Motor neuron (in vitro differentiated cells): ENCODE measurements around the gene ATRN. TPM values are rescaled to one million over a fixed set of nuclear protein-coding genes. Genes with fewer than 3 reads are reported as not detected.
"Not testable (repeated sequence)": the region's sequence is repeated elsewhere in the genome, so short reads cannot be mapped to it uniquely, and the experiment has no call there.

Experiments
- ATAC-seq, 8 experiments: fragments of 200-7000 bp; cut with Tn5 transposase; replicated peaks in 6 of 8; 2 replicates each; pipeline ENCODE4 v1.8.0; 2021; ENCODE audit warnings: mild to moderate bottlenecking in 8 of 8, moderate library complexity in 8 of 8
- H3K27ac ChIP-seq, 2 donors: fragments of 250-450 bp; sonication (Bioruptor Pico); 2 replicates each; pipeline ENCODE4 v1.9.0; 2021; ENCODE audit warnings: antibody characterized with exemption in 2 of 2, mild to moderate bottlenecking in 2 of 2, moderate library complexity in 1 of 2
- H3K4me1 ChIP-seq, 2 donors: fragments of 250-450 bp; sonication (Bioruptor Pico); replicated peaks in 1 of 2; 2 replicates each; pipeline ENCODE4 v1.6.1; 2021; ENCODE audit warnings: antibody characterized with exemption in 2 of 2, mild to moderate bottlenecking in 2 of 2, moderate library complexity in 1 of 2
- H3K4me3 ChIP-seq, 5 donors: fragments of 250-450 bp; sonication (Bioruptor Pico); 2 replicates each; pipeline ENCODE4 v1.9.0; 2021; ENCODE audit warnings: antibody characterized with exemption in 5 of 5, mild to moderate bottlenecking in 5 of 5, moderate library complexity in 4 of 5
- WGBS, 10 experiments: fragments of 450-650 bp; shearing (Covaris generic); methylation state at CpG; one replicate each; pipeline ENCODE4 v1.0.0; 2022; 5-methylcytosine and 5-hydroxymethylcytosine counted together
- in situ Hi-C, 9 experiments: fragments of 400-800 bp; cut with MboI; loops; one replicate each; pipeline ENCODE4 v1.15.0; 2021; ENCODE audit warnings: low sequenced_read_pairs in 9 of 9, low pct_unique_long_range_greater_than_20kb in 2 of 9; ENCODE audit not compliant: unreplicated experiment in 9 of 9
- total RNA-seq, 8 experiments: library from RNA; unstranded; fragments of 300-600 nt; gene quantifications; 2 replicates each; pipeline versions ENCODE4 v1.2.3 to v1.2.4, GENCODE V29; 2022

Gene ATRN
- total RNA-seq, 8 experiments from 2014 or later: 21.7 to 50.0 (median 25.0) TPM

DNA sequence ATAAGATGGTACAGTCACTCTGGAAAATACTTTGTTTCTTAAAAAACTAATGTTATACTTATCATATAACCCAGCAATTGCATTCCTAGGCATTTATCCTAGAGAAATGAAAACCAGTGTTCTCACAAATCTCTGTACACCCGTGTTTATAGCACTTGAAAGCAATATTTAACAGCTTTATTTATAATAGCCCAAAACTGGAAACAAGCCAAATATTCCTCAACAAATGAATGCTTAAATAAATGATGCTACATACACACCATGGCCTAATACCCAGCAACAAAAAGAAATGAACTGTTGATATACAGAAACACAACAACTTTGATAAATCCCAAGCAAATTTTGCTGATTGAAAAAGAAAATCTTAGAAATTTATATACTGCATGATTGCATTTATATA is 141.1 kb downstream of the ATRN start:
- 11 to 88% (median 60%) methylated on average over 1 of the region's 1 CpG; no CpG with 5 or more reads in 2 of the 10 experiments for WGBS, 10 experiments
- in situ Hi-C loops: no loop called here
- ATAC-seq: no peak
- no peak overlapping the region for H3K27ac ChIP-seq
- H3K4me1 ChIP-seq: no peaks in the 10 kb centered on the region
- H3K4me3 ChIP-seq: no peak overlapping the region

DNA sequence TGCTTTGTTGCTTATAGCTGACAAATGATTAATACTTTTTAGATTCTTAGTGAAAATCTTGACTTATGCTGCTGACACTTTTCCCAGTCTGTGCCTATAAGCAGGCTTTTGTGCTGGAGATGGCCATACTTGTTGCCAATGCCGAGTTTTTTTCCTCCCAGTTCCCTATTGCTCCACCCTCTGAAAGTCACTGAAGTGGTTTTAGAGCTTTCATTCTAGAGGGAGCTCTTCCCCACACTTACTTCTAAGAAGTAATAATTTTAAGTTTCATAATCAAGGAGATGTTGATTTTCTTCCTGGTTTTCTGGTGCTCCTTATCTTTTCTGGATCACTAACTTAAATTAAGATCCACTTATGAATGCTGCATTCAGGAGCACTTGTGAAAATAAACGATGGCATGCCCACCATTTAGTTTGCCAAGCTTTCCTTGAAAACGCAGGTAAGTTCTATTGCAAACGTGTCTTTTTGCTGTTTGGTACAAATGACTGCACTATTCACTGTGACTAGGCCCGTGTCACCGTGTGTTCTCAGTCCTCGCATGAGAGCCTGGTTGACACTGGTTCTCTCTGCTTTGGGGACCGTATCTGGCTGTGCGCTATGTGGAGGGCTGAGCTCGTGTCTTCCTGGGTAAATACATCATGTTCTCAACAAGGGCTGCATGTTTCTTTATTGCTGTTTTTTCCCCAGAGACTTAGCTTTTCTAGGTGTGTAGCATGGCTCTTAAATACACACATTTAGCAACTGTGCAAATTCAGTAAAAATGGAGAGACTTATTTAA is 142.2 kb downstream of the ATRN start:
- WGBS, 10 experiments: 58 to 90% (median 80%) methylated on average over 2 to 10 of the region's 10 CpGs; no CpG with 5 or more reads in 1 of the 10 experiments
- H3K4me3 ChIP-seq: no peak overlapping the region
- in situ Hi-C loops: no loop called here
- H3K27ac ChIP-seq: no peak overlapping the region
- H3K4me1 ChIP-seq: no peaks in the 10 kb centered on the region
- ATAC-seq: peak in 5 of 8 experiments; percentile 35 to 79 (median 69)

DNA sequence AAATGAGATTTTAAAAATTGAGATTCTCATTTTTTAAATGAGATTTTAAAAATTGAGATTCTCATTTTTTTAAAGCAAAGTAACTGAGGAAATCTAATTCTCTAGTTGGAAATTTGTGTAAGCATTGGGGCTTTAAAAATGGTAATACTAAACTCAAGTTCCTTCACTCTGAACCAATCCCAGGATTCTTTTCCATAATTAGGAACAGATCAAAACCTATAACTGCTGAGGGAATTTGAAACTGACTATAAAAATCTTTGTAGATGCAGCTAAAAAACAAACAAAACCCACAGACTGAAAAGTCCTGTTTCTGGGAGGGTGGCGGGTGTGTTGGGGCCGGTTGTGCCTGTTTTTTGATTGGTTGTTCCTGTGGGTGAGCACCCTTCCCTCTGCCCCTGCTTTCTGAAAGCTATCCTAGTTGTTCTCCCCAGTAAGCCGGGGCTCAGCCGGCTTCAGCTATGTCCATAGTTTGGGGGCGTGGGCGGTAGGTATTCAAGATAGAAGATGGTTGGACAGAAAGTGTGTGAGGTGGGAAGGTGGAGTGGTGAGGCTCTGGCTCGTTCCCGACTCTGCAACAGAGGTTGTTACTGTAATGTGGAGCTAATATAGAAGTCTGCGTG is 143.1 kb downstream of the ATRN start:
- H3K27ac ChIP-seq: no peak overlapping the region
- ATAC-seq: peak in 2 of 8 experiments; percentile 50 to 57
- in situ Hi-C loops: no loop called here
- H3K4me3 ChIP-seq: no peak overlapping the region
- no peaks in the 10 kb centered on the region for H3K4me1 ChIP-seq
- WGBS, 10 experiments: 18 to 100% (median 88%) methylated on average over 1 to 6 of the region's 9 CpGs

DNA sequence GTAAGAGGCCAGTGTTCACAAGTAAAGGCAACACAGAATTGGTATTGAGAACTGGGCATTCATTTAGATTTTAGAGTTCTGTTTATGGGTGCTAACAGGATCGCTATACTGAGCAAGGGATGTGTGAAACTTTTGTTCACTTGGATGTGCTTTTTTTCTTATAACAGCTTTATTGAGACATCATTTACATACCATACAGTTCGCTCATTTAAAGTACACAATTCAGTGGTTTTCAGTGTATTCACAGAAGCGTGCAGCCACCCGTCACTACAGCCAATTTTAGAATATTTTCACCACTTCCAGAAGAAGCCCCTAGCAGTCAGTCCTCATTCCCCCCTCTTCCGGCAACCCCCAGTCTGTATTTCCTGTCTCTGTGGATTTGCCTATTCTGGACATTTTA is 143.6 kb downstream of the ATRN start:
- no peak overlapping the region for H3K4me3 ChIP-seq
- ATAC-seq: no peak
- 59 to 98% (median 86%) methylated on average over 1 to 5 of the region's 5 CpGs; no CpG with 5 or more reads in 1 of the 10 experiments for WGBS, 10 experiments
- no peak overlapping the region for H3K27ac ChIP-seq
- no peaks in the 10 kb centered on the region for H3K4me1 ChIP-seq
- in situ Hi-C loops: no loop called here

DNA sequence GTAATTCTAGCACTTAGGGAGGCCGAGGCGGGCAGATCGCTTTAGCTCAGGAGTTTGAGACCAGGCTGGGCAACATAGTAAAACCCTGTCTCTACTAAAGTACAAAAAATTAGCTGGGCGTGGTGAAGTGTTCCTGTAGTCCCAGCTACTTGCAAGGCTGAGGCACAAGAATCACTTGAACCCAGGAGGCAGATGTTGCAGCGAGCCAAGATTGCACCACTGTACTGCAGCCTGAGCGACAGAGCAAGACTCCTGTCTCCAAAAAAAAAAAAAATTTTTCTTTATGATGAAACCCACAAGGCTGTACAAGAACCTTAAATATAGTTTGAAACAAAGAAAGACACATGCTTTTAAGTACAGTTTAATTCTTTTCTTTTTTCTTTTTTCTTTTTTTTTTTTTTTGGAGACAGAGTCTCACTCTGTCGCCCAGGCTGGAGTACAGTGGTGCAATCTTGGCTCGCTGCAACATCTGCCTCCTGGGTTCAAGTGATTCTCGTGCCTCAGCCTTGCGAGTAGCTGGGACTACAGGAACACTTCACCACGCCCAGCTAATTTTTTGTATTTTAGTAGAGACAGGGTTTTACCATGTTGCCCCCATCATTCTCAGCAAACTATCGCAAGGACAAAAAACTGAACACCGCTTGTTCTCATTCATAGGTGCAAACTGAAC is 144.5 kb downstream of the ATRN start:
- WGBS, 10 experiments: 80 to 100% (median 91%) methylated on average over 1 to 11 of the region's 13 CpGs
- not testable (repeated sequence) for H3K4me1 ChIP-seq, ATAC-seq

DNA sequence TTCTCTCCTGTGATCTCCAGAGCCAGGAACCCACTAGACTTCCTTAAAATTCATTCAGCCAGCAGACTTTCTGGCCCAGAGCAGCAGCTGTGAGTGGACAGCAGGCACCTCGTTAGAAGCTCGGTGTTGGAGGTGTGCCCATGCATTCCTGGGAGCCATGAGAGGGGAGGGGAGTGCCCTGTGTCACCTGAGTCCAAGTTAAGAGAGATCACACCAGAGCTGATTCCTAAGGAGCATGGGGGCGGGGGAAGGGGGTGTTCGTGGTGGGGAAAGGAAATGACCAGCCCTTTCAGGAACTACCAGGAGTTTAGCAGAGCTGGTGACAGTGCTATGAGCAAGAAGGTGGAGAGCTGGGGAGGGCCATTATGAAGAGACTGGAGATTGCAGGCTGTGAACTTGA is 145.4 kb downstream of the ATRN start:
- Histone ChIP-seq H3K4me3 (no peak overlapping the region), H3K4me1 (no peaks in the 10 kb centered on the region), H3K27ac (no peak overlapping the region)
- peak in 1 of 8 experiments; percentile 45 for ATAC-seq
- in situ Hi-C loops: no loop called here
- WGBS, 10 experiments: 50% methylated on average over 2 of the region's 4 CpGs; no CpG with 5 or more reads in 9 of the 10 experiments

More for the DNA sequence above, 144.5 kb downstream of the ATRN start:
- in situ Hi-C loops, H3K27ac ChIP-seq, H3K4me3 ChIP-seq: not testable (repeated sequence)

DNA sequence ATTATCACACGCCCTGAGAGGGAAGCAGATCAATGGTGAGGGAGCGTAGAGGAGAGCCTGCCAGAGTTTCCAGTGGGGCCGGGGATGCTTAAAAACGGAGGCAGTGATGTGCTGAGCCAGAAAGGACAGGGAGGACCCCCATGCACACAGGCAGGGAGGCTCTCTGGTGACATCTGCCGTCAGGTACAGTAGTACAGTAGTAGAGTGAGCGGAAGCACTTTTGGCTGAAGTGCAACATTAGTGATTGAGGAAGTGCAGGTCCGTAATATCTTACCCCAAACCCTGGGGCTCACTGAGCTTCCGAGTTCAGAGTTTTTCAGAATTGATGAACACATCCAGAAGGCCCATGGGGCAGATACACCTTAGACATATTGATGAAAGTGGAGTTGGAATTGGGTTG is 150.3 kb downstream of the ATRN start:
- in situ Hi-C loops: no loop called here

DNA sequence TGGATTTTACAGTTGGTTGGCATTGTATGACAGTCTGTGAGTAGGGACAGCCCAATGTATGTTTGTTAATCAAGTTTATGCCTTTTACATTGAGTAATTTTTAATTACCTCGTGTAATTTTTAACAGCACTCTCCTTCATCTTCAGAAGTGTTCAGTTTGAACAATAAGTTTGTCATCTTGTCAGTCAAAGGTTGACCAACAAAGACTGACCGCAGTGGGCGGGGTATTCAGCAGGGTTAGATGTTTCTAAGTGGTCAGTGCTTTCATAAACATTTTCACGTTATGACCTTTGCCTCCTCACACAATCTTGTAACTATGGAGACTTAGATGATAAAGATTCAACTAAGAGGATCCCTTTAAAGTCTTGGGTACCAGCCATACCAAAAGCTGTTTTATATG is 151.6 kb downstream of the ATRN start:
- no peaks in the 10 kb centered on the region for H3K4me1 ChIP-seq
- WGBS, 10 experiments: 57 to 100% (median 94%) methylated on average over 1 to 4 of the region's 4 CpGs
- H3K27ac ChIP-seq: no peak overlapping the region
- ATAC-seq: no peak
- in situ Hi-C loops: no loop called here
- H3K4me3 ChIP-seq: no peak overlapping the region

More for the DNA sequence above, 150.3 kb downstream of the ATRN start:
- Histone ChIP-seq H3K27ac (no peak overlapping the region), H3K4me3 (no peak overlapping the region), H3K4me1 (no peaks in the 10 kb centered on the region)
- WGBS, 10 experiments: 38 to 93% (median 70%) methylated on average over 1 to 7 of the region's 8 CpGs; no CpG with 5 or more reads in 1 of the 10 experiments
- no peak for ATAC-seq

DNA sequence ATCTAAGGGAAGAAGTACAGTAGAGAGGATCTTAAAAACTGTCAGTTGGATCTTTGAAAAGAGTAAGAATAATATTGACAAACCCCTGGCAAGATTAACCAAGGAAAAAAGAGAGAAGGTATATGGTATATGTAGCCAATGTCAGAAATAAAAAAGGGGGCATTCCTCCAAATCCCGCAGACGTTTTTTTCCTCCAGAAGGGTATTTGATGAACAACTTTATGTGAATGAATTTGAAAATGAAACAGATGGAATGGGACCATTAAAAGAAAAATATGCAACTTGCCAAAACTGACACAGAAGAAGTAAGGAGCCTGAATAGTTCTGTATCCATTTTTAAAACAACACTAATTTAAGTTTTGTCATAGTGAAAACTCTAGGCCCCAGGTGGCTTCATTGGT is 156.7 kb downstream of the ATRN start:
- WGBS, 10 experiments: 63 to 100% (median 88%) methylated on average over 1 to 2 of the region's 2 CpGs
- no peak for ATAC-seq

DNA sequence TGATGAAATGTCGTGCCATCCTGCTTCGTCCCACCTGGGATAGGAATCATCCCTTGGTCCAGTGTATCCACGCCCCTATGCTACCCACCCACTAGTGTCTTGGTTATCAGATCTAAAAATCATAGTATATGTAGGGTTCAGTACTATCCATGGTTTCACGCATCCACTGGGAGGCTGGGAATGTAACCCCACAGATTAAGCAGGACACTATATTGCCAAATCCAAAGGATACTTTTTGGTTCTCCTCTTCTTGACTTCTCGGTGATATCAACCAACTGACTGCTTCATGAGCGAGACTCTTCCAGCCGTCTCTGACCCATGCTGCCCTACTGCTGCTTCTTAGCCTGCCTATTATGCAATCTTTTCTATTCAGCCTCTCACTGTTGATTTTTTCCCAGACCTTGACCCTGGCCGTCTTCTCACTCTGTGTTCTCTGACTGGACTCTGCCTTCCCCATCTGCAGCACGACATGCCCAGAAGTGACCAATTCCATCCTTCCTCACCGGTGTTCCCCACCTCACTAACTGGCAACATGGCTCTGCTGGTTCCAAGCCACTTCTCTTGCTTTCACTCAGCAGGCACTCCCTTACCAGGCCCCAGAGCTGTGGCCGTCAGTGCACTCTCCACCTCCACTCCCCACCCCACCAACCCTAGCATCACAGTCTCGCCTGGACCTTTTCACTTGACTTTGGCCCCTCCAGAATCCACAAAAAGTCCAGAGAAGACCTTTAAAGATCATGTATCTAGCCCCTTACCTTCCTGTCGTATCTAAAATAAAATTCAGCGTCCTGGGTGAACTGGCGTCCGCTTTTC is 157.9 kb downstream of the ATRN start:
- WGBS, 10 experiments: 77 to 100% (median 86%) methylated on average over 3 to 12 of the region's 16 CpGs
- ATAC-seq: no peak
- in situ Hi-C loops: no loop called here

More for the DNA sequence above, 156.7 kb downstream of the ATRN start:
- in situ Hi-C loops: no loop called here
- no peaks in the 10 kb centered on the region for H3K4me1 ChIP-seq
- H3K4me3 ChIP-seq: no peak overlapping the region
- no peak overlapping the region for H3K27ac ChIP-seq

DNA sequence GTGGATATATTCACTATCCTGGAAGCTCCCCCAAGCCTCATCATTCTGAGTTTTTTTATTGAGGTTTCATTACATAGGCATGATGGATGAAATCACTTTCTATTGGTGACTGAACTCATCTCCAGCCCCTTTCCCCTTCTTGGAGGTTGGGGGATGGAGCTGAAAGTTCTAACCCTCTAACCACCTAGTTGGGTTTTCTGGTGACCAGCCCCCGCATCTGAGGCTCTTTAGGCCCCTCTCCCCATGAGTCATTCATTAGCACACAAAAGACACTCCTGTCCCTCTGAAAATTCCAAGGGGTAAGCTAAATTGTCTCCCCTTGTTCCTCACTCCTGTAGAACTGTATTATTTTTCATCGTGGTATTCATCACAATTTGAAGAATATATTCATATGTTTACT is 159.1 kb downstream of the ATRN start:
- H3K27ac ChIP-seq: no peak overlapping the region
- no peaks in the 10 kb centered on the region for H3K4me1 ChIP-seq
- no peak for ATAC-seq
- no peak overlapping the region for H3K4me3 ChIP-seq
- in situ Hi-C loops: no loop called here
- WGBS, 10 experiments: 0 to 64% (median 50%) methylated on average over 1 to 2 of the region's 2 CpGs; no CpG with 5 or more reads in 3 of the 10 experiments

More for the DNA sequence above, 157.9 kb downstream of the ATRN start:
- Histone ChIP-seq H3K4me1 (no peaks in the 10 kb centered on the region), H3K4me3 (no peak overlapping the region), H3K27ac (no peak overlapping the region)

DNA sequence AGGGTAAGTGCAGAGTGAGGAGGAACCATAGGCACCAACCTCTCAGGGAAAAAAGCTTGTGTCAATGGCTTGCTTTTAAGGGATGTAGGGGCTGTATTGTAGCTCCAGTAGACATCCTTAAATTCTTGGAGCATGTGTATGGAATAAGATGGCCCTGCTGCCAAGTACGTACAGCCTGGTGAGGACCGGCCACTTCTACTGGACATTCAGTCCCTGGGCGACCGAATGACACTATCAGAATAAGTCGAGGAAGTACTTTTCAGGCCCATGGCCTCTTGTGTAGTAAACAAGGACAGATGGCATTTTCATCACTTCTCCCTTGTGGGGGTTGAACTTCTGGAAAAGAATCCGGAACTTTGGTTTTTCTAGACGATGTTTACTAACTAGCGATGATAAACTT is 159.6 kb downstream of the ATRN start:
- no peak overlapping the region for H3K27ac ChIP-seq
- no peaks in the 10 kb centered on the region for H3K4me1 ChIP-seq
- no peak for ATAC-seq
- 83 to 96% (median 89%) methylated on average over 3 to 7 of the region's 8 CpGs; no CpG with 5 or more reads in 3 of the 10 experiments for WGBS, 10 experiments
- no peak overlapping the region for H3K4me3 ChIP-seq
- in situ Hi-C loops: no loop called here
